ENCODE results near the gene LRRK1. TPM values are rescaled to one million over a fixed set of nuclear protein-coding genes. Genes with fewer than 3 reads are reported as not detected.
A peak's percentile ranks its signal among the peaks of the same experiment; 100 is the strongest.

LRRK1 gene
- total and polyA plus RNA-seq, 2 experiments from 2014 or later = 2.6 to 4.5 TPM

- Mint-ChIP-seq H3K36me3 (ENCODE audit: low read depth) (no peaks in the 10 kb centered on the region), H3K27ac (no peak overlapping the region), H3K4me1 (peaks cover 11% of the 10 kb centered on the region), H3K27me3 (ENCODE audit: insufficient read depth, low read depth, poor library complexity) (peaks cover 50% of the 10 kb centered on the region), H3K4me3 (peak overlapping the region; percentile 71), H3K9me3 (peaks cover 2% of the 10 kb centered on the region; the same call in 2 of the 3 replicates)
- Histone ChIP-seq H3K36me3 (ENCODE audit: insufficient read depth) (no peaks in the 10 kb centered on the region), H3K9me2 (ENCODE audit: insufficient read depth) (no peaks in the 10 kb centered on the region), H3K4me1 (ENCODE audit: insufficient read depth) (no peaks in the 10 kb centered on the region), H3K27me3 (ENCODE audit: insufficient read depth) (peaks cover 68% of the 10 kb centered on the region), H2AFZ (peak overlapping the region; percentile 93), H3K79me2 (replicated peaks; ENCODE audit: insufficient read depth) (no peaks in the 10 kb centered on the region), H4K20me1 (replicated peaks; ENCODE audit: insufficient read depth) (no peaks in the 10 kb centered on the region), H3K27ac (ENCODE audit: low read depth) (no peak overlapping the region), H3K4me2 (peak overlapping the region; percentile 88), H3K4me3 (peak overlapping the region; percentile 74), H3F3A (replicated peaks; ENCODE audit: low read depth) (no peaks in the 10 kb centered on the region)
- TF ChIP-seq NANOG (IDR thresholded peaks at IDR 0.05; ENCODE audit: borderline replicate concordance) = no peak
- no peak for TF ChIP-seq STAT1 (IDR thresholded peaks at IDR 0.05; ENCODE audit: unreplicated experiment)
- TF ChIP-seq EZH2phosphoT487 (IDR thresholded peaks at IDR 0.05; ENCODE audit: unreplicated experiment) = peak; percentile 59
- TF ChIP-seq EZH2 (IDR thresholded peaks at IDR 0.05; ENCODE audit: low read depth, unreplicated experiment) = peak; percentile 81
- TF ChIP-seq CREB1 (CRISPR knock-in tag; IDR thresholded peaks at IDR 0.05; ENCODE audit: low read depth) = no peak
- no peak for TF ChIP-seq JUNB (IDR thresholded peaks at IDR 0.05; ENCODE audit: unreplicated experiment)
- no peak for TF ChIP-seq POLR2AphosphoS5 (IDR thresholded peaks at IDR 0.05; ENCODE audit: low read depth)
- DNase-seq (ENCODE audit: low spot score) = peak; percentile 53
- ATAC-seq = peak; percentile 3; the same call in 2 of the 3 replicates
Measured at GRCh38 chr15:100919481-100920405, 586 bp downstream of the LRRK1 start.

GRCh38 chr15:100920516-100921135, 1.5 kb downstream of the LRRK1 start:
- Histone ChIP-seq H3K4me2 (no peak overlapping the region; the same call in 1 of the 2 replicates), H3K36me3 (ENCODE audit: insufficient read depth) (no peaks in the 10 kb centered on the region), H4K20me1 (replicated peaks; ENCODE audit: insufficient read depth) (no peaks in the 10 kb centered on the region), H3K4me1 (ENCODE audit: insufficient read depth) (no peaks in the 10 kb centered on the region), H3K79me2 (replicated peaks; ENCODE audit: insufficient read depth) (no peaks in the 10 kb centered on the region), H3K27me3 (ENCODE audit: insufficient read depth) (peaks cover 68% of the 10 kb centered on the region), H3K9me2 (ENCODE audit: insufficient read depth) (no peaks in the 10 kb centered on the region), H3K27ac (ENCODE audit: low read depth) (no peak overlapping the region), H2AFZ (no peak overlapping the region), H3F3A (replicated peaks; ENCODE audit: low read depth) (no peaks in the 10 kb centered on the region), H3K4me3 (0 out of 2 replicates have a peak overlapping the region, but pooled peaks have one; percentile 74)
- Mint-ChIP-seq H3K4me1 (peaks cover 7% of the 10 kb centered on the region; the same call in 2 of the 3 replicates), H3K27me3 (ENCODE audit: insufficient read depth, low read depth, poor library complexity) (peaks cover 50% of the 10 kb centered on the region), H3K4me3 (peak overlapping the region; percentile 71), H3K36me3 (ENCODE audit: low read depth) (no peaks in the 10 kb centered on the region), H3K9me3 (peaks cover 2% of the 10 kb centered on the region; the same call in 2 of the 3 replicates), H3K27ac (no peak overlapping the region)
- DNase-seq (ENCODE audit: low spot score) (no peak), ATAC-seq (no peak)
- no peak for TF ChIP-seq EZH2phosphoT487 (IDR thresholded peaks at IDR 0.05; ENCODE audit: unreplicated experiment)
- TF ChIP-seq ZNF114 (CRISPR knock-in tag; IDR thresholded peaks at IDR 0.05) = no peak
- no peak for TF ChIP-seq CREB1 (CRISPR knock-in tag; IDR thresholded peaks at IDR 0.05; ENCODE audit: low read depth)
- no peak for TF ChIP-seq STAT1 (IDR thresholded peaks at IDR 0.05; ENCODE audit: unreplicated experiment)
- TF ChIP-seq ZNF462 (CRISPR knock-in tag; IDR thresholded peaks at IDR 0.05) = no peak
- TF ChIP-seq ZNF331 (CRISPR knock-in tag; IDR thresholded peaks at IDR 0.05; ENCODE audit: low read depth) = no peak

Measured in GM23338 (cell line).